ENCODE results near the gene MOSPD3. TPM values are rescaled to one million over a fixed set of nuclear protein-coding genes. Genes with fewer than 3 reads are reported as not detected.

The MOSPD3 gene
- total and polyA plus RNA-seq, 2 of the 13 experiments (the other 11 are each of a cell fraction or from before 2014, with no cell fraction given) = 7.6 to 8.8 TPM

GRCh38 chr7:100654908-100655831 is 42.8 kb downstream of the MOSPD3 start:
- peaks cover 9% of the 10 kb centered on the region for H3K4me1 ChIP-seq (ENCODE audit: insufficient read depth, low read length)
- WGBS (ENCODE audit: low lambda C conversion rate) = 48% methylated on average over 11 of the region's 25 CpGs
- H3K9me3 ChIP-seq (ENCODE audit: low read length) = no peaks in the 10 kb centered on the region
- no peaks in the 10 kb centered on the region for H3K79me2 ChIP-seq (ENCODE audit: insufficient read depth, low read length)
- ChIA-PET POLR2A (interaction anchor here (1.3 kb wide), 1 partner anchor 69 kb away, joined by 6 read pairs; the partner anchor contains the start of genes FBXO24 and LRCH4), CTCF (ENCODE audit: low intra/inter-chr PET ratio, low total read pairs) (no interaction called here)
- no peak overlapping the region for H2AFZ ChIP-seq (ENCODE audit: low read length)
- no TSS peak for BruUV-seq (replicated peaks)
- H3K4me3 ChIP-seq (replicated peaks in 1 of 3; ENCODE audit: insufficient read depth in 1 of 3, low read depth in 2 of 3, low read length in 3 of 3) = no peak overlapping the region
- in situ Hi-C loops (cut with HindIII; ENCODE audit: extremely low pct_ligation_motif_present, low pct_unique_long_range_greater_than_20kb) (no loop called here), intact Hi-C loops (cut with micrococcal nuclease; ENCODE audit: unreplicated experiment) (no loop called here)
- H3K27me3 ChIP-seq (ENCODE audit: control insufficient read depth in 1 of 2, insufficient read depth in 2 of 2, low read length in 2 of 2) = peaks cover 0 to 7% of the 10 kb centered on the region in 2 experiments; a peak in 2 of 5 replicates
- no peaks in the 10 kb centered on the region for H3K36me3 ChIP-seq (replicated peaks in 1 of 2; ENCODE audit: control insufficient read depth in 1 of 2, insufficient read depth in 2 of 2, low read length in 2 of 2)
- peaks cover 4% of the 10 kb centered on the region; the same call in 1 of the 2 replicates for H4K20me1 ChIP-seq (ENCODE audit: insufficient read depth, low read length)
- FAIRE-seq (no peak), DNase-seq (ENCODE audit: low spot score) (no peak), ATAC-seq (no peak)
- H3K27ac ChIP-seq (ENCODE audit: extremely low read length, insufficient read depth, low read length) = no peak overlapping the region
- H3K9ac ChIP-seq (ENCODE audit: insufficient read depth, low read depth, low read length) = no peak overlapping the region
- H3K4me2 ChIP-seq (ENCODE audit: low read depth, low read length) = no peak overlapping the region
- TF ChIP-seq CBX2 (IDR thresholded peaks at IDR 0.05; ENCODE audit: low read depth, low read length) (no peak), CBX2 (CRISPR knock-in tag; IDR thresholded peaks at IDR 0.05; ENCODE audit: low read depth) (no peak), AHR (CRISPR knock-in tag; IDR thresholded peaks at IDR 0.05) (no peak), ZBTB38 (CRISPR knock-in tag; IDR thresholded peaks at IDR 0.05) (no peak), ISL2 (CRISPR knock-in tag; IDR thresholded peaks at IDR 0.05) (no peak), ZNF460 (CRISPR knock-in tag; IDR thresholded peaks at IDR 0.05; ENCODE audit: borderline replicate concordance) (no peak), PHF5A (CRISPR knock-in tag; IDR thresholded peaks at IDR 0.05; ENCODE audit: low read depth, unreplicated experiment) (no peak), YEATS2 (CRISPR knock-in tag; IDR thresholded peaks at IDR 0.05; ENCODE audit: borderline replicate concordance) (no peak), ZNF350 (CRISPR knock-in tag; IDR thresholded peaks at IDR 0.05; ENCODE audit: borderline replicate concordance, low read depth) (no peak), CREB1 (IDR thresholded peaks at IDR 0.05) (no peak), CREB1 (CRISPR knock-in tag; IDR thresholded peaks at IDR 0.05) (no peak), KLF12 (CRISPR knock-in tag; IDR thresholded peaks at IDR 0.05; ENCODE audit: borderline replicate concordance) (no peak), JUND (CRISPR knock-in tag; IDR thresholded peaks at IDR 0.05) (no peak), NR1H2 (CRISPR knock-in tag; IDR thresholded peaks at IDR 0.05; ENCODE audit: borderline replicate concordance, low read depth) (no peak), ZSCAN22 (CRISPR knock-in tag; IDR thresholded peaks at IDR 0.05) (no peak), FOXA1 (IDR thresholded peaks at IDR 0.05) (no peak), FOXA1 (CRISPR knock-in tag; IDR thresholded peaks at IDR 0.05) (no peak), TAF1 (CRISPR knock-in tag; IDR thresholded peaks at IDR 0.05) (no peak), ZNF713 (CRISPR knock-in tag; IDR thresholded peaks at IDR 0.05) (no peak)
- TF ChIP-seq, protein P1, sequence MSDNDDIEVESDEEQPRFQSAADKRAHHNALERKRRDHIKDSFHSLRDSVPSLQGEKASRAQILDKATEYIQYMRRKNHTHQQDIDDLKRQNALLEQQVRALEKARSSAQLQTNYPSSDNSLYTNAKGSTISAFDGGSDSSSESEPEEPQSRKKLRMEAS (IDR thresholded peaks at IDR 0.05) = no peak
- TF ChIP-seq, protein P2, sequence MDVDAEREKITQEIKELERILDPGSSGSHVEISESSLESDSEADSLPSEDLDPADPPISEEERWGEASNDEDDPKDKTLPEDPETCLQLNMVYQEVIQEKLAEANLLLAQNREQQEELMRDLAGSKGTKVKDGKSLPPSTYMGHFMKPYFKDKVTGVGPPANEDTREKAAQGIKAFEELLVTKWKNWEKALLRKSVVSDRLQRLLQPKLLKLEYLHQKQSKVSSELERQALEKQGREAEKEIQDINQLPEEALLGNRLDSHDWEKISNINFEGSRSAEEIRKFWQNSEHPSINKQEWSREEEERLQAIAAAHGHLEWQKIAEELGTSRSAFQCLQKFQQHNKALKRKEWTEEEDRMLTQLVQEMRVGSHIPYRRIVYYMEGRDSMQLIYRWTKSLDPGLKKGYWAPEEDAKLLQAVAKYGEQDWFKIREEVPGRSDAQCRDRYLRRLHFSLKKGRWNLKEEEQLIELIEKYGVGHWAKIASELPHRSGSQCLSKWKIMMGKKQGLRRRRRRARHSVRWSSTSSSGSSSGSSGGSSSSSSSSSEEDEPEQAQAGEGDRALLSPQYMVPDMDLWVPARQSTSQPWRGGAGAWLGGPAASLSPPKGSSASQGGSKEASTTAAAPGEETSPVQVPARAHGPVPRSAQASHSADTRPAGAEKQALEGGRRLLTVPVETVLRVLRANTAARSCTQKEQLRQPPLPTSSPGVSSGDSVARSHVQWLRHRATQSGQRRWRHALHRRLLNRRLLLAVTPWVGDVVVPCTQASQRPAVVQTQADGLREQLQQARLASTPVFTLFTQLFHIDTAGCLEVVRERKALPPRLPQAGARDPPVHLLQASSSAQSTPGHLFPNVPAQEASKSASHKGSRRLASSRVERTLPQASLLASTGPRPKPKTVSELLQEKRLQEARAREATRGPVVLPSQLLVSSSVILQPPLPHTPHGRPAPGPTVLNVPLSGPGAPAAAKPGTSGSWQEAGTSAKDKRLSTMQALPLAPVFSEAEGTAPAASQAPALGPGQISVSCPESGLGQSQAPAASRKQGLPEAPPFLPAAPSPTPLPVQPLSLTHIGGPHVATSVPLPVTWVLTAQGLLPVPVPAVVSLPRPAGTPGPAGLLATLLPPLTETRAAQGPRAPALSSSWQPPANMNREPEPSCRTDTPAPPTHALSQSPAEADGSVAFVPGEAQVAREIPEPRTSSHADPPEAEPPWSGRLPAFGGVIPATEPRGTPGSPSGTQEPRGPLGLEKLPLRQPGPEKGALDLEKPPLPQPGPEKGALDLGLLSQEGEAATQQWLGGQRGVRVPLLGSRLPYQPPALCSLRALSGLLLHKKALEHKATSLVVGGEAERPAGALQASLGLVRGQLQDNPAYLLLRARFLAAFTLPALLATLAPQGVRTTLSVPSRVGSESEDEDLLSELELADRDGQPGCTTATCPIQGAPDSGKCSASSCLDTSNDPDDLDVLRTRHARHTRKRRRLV (CRISPR knock-in tag; IDR thresholded peaks at IDR 0.05) = no peak
